ENCODE results near the gene ARL5B. TPM values are rescaled to one million over a fixed set of nuclear protein-coding genes. Genes with fewer than 3 reads are reported as not detected.

Gene ARL5B
- total RNA-seq, 4 donors from 2014 or later: 5.8 to 6.7 (median 6.4) TPM

GRCh38 chr10:18650404-18650997 lies 8.7 kb upstream of the ARL5B start:
- Histone ChIP-seq H3K36me3 (peaks cover 0 to 12% of the 10 kb centered on the region in 2 donors), H3K4me3 (peak overlapping the region; percentile 63 to 93 (median 88)), H3K9me3 (no peaks in the 10 kb centered on the region), H3K27ac (peak overlapping the region in 2 of 4 donors; percentile 93 to 97), H3K27me3 (no peaks in the 10 kb centered on the region), H3K4me1 (peaks cover 11 to 16% of the 10 kb centered on the region in 2 donors)
- in situ Hi-C loops (cut with MboI; ENCODE audit: low sequenced_read_pairs in 4 of 4) (loop anchor here in 2 of 4 donors (25.0 kb wide), 2 partner anchors 1162 to 1838 kb away; partner anchors contain the start of genes PLXDC2 (in 1 of the 2) and RSU1 (in 1 of the 2)), intact Hi-C loops (cut with DNase I; ENCODE audit: low total_unique reads) (no loop called here)
- TF ChIP-seq CTCF (IDR thresholded peaks at IDR 0.05 in 4 of 5, conservative IDR thresholded peaks at IDR 0.05 in 1 of 5): no peak
- no peak for ATAC-seq
- DNase-seq: no peak

- Histone ChIP-seq H3K36me3 (peaks cover 0 to 5% of the 10 kb centered on the region in 2 donors), H3K4me3 (peak within 1 kb of the TSS; percentile 63 to 93 (median 88)), H3K27ac (peak within 1 kb of the TSS; percentile 83 to 97 (median 94)), H3K27me3 (no peaks in the 10 kb centered on the region), H3K4me1 (peaks cover 11 to 16% of the 10 kb centered on the region in 2 donors), H3K9me3 (no peaks in the 10 kb centered on the region)
- intact Hi-C loops (cut with DNase I; ENCODE audit: low total_unique reads): loop anchor here (1.0 kb wide), 1 partner anchor 8 kb away; the partner anchor contains the start of gene ARL5B
- ATAC-seq (peak; percentile 97 to 99), DNase-seq (peak; percentile 81 to 83)
- peak in 2 of 5 experiments; percentile 22 to 25 for TF ChIP-seq CTCF (IDR thresholded peaks at IDR 0.05 in 4 of 5, conservative IDR thresholded peaks at IDR 0.05 in 1 of 5)
- TF ChIP-seq POLR2A (IDR thresholded peaks at IDR 0.05): peak; percentile 66 to 69
- in situ Hi-C loops (cut with MboI; ENCODE audit: low sequenced_read_pairs in 4 of 4): loop anchor here in 2 of 4 donors (25.0 kb wide), 2 partner anchors 1161 to 1839 kb away; partner anchors contain the start of genes PLXDC2 (in 1 of the 2) and RSU1 (in 1 of the 2)
Observed at GRCh38 chr10:18651324-18652007, 7.8 kb upstream of the ARL5B start, which contains the start of gene NSUN6. TSS of gene NSUN6 (minus strand) at chr10:18651587. CDS start at chr10:18651203, 384 bp downstream.

GRCh38 chr10:18653112-18653511 lies 6.1 kb upstream of the ARL5B start:
- Histone ChIP-seq H3K4me3 (no peak overlapping the region), H3K27ac (no peak overlapping the region), H3K36me3 (peaks cover 0 to 1% of the 10 kb centered on the region in 2 donors), H3K9me3 (no peaks in the 10 kb centered on the region), H3K27me3 (no peaks in the 10 kb centered on the region), H3K4me1 (peaks cover 16 to 19% of the 10 kb centered on the region in 2 donors)
- no peak for TF ChIP-seq POLR2A (IDR thresholded peaks at IDR 0.05)
- TF ChIP-seq CTCF (IDR thresholded peaks at IDR 0.05 in 4 of 5, conservative IDR thresholded peaks at IDR 0.05 in 1 of 5): no peak
- intact Hi-C loops (cut with DNase I; ENCODE audit: low total_unique reads) (no loop called here), in situ Hi-C loops (cut with MboI; ENCODE audit: low sequenced_read_pairs in 4 of 4) (loop anchor here in 2 of 4 donors (25.0 kb wide), 2 partner anchors 1159 to 1841 kb away; partner anchors contain the start of genes PLXDC2 (in 1 of the 2) and RSU1 (in 1 of the 2))
- ATAC-seq (no peak), DNase-seq (no peak)

- no peak for ATAC-seq
- in situ Hi-C loops (cut with MboI; ENCODE audit: low sequenced_read_pairs in 4 of 4): loop anchor here in 2 of 4 donors (25.0 kb wide), 2 partner anchors 1156 to 1844 kb away; partner anchors contain the start of genes PLXDC2 (in 1 of the 2) and RSU1 (in 1 of the 2)
- no peak for DNase-seq
- H3K36me3 ChIP-seq: no peaks in the 10 kb centered on the region
- TF ChIP-seq CTCF (IDR thresholded peaks at IDR 0.05 in 4 of 5, conservative IDR thresholded peaks at IDR 0.05 in 1 of 5): no peak
- no peak for TF ChIP-seq POLR2A (IDR thresholded peaks at IDR 0.05)
- no peak overlapping the region for H3K4me3 ChIP-seq
- no peaks in the 10 kb centered on the region for H3K27me3 ChIP-seq
- H3K9me3 ChIP-seq: no peaks in the 10 kb centered on the region
- intact Hi-C loops (cut with DNase I; ENCODE audit: low total_unique reads): no loop called here
- H3K4me1 ChIP-seq: peaks cover 17 to 26% of the 10 kb centered on the region in 2 donors
- no peak overlapping the region for H3K27ac ChIP-seq
Observed at GRCh38 chr10:18656724-18657123, 2.5 kb upstream of the ARL5B start.
